IMR-90 (cell line): ENCODE measurements around the gene PRELID1. TPM values are rescaled to one million over a fixed set of nuclear protein-coding genes. Genes with fewer than 3 reads are reported as not detected.

ENCODE experiments used
- ATAC-seq: fragments of 200-7000 bp; cut with Tn5 transposase; 2 replicates; pipeline ENCODE4 v1.9.1; 2020; ENCODE audit warnings: low read depth, mild to moderate bottlenecking, moderate library complexity
- BruUV-seq: library from RNA; stranded (reverse); fragments of 400-500 nt; replicated peaks from 2 replicates; lab custom pipeline; 2021; lab: Mats Ljungman, UMichigan
- CTCF ChIA-PET: fragments of 300-600 bp; formaldehyde crosslinking; extraction: SDS; loops from one replicate; lab custom pipeline; 2021; ENCODE audit warnings: antibody characterized with exemption; lab: Yijun Ruan, JAX
- POLR2A ChIA-PET: fragments of 300-600 bp; sonication (Branson Sonifier 250); formaldehyde crosslinking; loops from one replicate; lab custom pipeline; 2022; ENCODE audit warnings: antibody characterized with exemption; ENCODE audit not compliant: unreplicated experiment; lab: Charles Lee
- DNase-seq: peaks from one replicate; pipeline ENCODE4 v3.0.0; 2013
- H2AFZ ChIP-seq: replicated peaks from 2 replicates; pipeline ENCODE3; 2013; ENCODE audit warnings: low read length, mild to moderate bottlenecking; ENCODE audit not compliant: poor library complexity
- H2AK5ac ChIP-seq: 2 replicates; pipeline ENCODE4 v1.6.1; 2013; ENCODE audit warnings: low read depth, low read length, inconsistent platforms
- H2AK9ac ChIP-seq: replicated peaks from 2 replicates; pipeline ENCODE3; 2013; ENCODE audit warnings: mild to moderate bottlenecking, low read depth, low read length, moderate library complexity; ENCODE audit not compliant: poor library complexity
- H2BK120ac ChIP-seq: 2 replicates; pipeline ENCODE4 v1.6.1; 2013; ENCODE audit warnings: low read depth, low read length, inconsistent platforms
- H2BK15ac ChIP-seq: 3 replicates; pipeline ENCODE4 v1.6.1; 2013; ENCODE audit warnings: low read depth, low read length, inconsistent platforms
- H2BK20ac ChIP-seq: 2 replicates; pipeline ENCODE4 v1.6.1; 2013; ENCODE audit warnings: low read depth, mild to moderate bottlenecking, inconsistent platforms, low read length, moderate library complexity
- H2BK5ac ChIP-seq: 2 replicates; pipeline ENCODE4 v1.6.1; 2013; ENCODE audit warnings: mild to moderate bottlenecking, low read depth, low read length, inconsistent platforms; ENCODE audit not compliant: poor library complexity, severe bottlenecking
- H3K14ac ChIP-seq: replicated peaks from 2 replicates; pipeline ENCODE4 v1.6.1; 2013; ENCODE audit warnings: low read depth, low read length, inconsistent platforms
- H3K18ac ChIP-seq: 2 replicates; pipeline ENCODE4 v1.6.1; 2013; ENCODE audit warnings: low read depth, low read length, control low read depth
- H3K23ac ChIP-seq: 2 replicates; pipeline ENCODE4 v1.6.1; 2013; ENCODE audit warnings: low read depth, low read length, inconsistent platforms
- H3K27ac ChIP-seq: 2 replicates; pipeline ENCODE4 v1.5.1; 2013; ENCODE audit warnings: mild to moderate bottlenecking, control low read depth, low read length; ENCODE audit not compliant: insufficient read depth
- H3K27me3 ChIP-seq: 2 replicates; pipeline ENCODE4 v1.6.1; 2013; ENCODE audit warnings: low read length; ENCODE audit not compliant: control insufficient read depth, insufficient read depth
- H3K36me3 ChIP-seq: 2 replicates; pipeline ENCODE4 v1.6.1; 2013; ENCODE audit warnings: low read length, mixed read lengths; ENCODE audit not compliant: control insufficient read depth, insufficient read depth
- H3K4ac ChIP-seq: 2 replicates; pipeline ENCODE4 v1.6.1; 2013; ENCODE audit warnings: low read depth, low read length, inconsistent platforms
- H3K4me1 ChIP-seq: 2 replicates; pipeline ENCODE4 v1.6.1; 2013; ENCODE audit warnings: low read length, mixed read lengths; ENCODE audit not compliant: control insufficient read depth, insufficient read depth
- H3K4me2 ChIP-seq: 2 replicates; pipeline ENCODE4 v1.6.1; 2013; ENCODE audit warnings: low read depth, mild to moderate bottlenecking, control low read depth, low read length, moderate library complexity
- H3K4me3 ChIP-seq: 2 replicates; pipeline ENCODE4 v1.5.1; 2013; ENCODE audit warnings: low read depth, mild to moderate bottlenecking, control low read depth, low read length, moderate library complexity; ENCODE audit not compliant: insufficient read depth
- H3K56ac ChIP-seq: 2 replicates; pipeline ENCODE4 v1.6.1; 2013; ENCODE audit warnings: low read length, inconsistent platforms; ENCODE audit not compliant: insufficient read depth; ENCODE audit errors: extremely low read depth
- H3K79me1 ChIP-seq, 2 experiments: 2 replicates each; pipeline ENCODE4 v1.6.1; 2013; ENCODE audit warnings: low read length in 2 of 2, inconsistent platforms in 1 of 2, low read depth in 1 of 2
- H3K9ac ChIP-seq: 2 replicates; pipeline ENCODE4 v1.6.1; 2013; ENCODE audit warnings: low read depth, low read length, control low read depth
- H3K9me1 ChIP-seq: 2 replicates; pipeline ENCODE4 v1.6.1; 2013; ENCODE audit warnings: low read length, inconsistent platforms; ENCODE audit not compliant: insufficient read depth
- H3K9me3 ChIP-seq: 2 replicates; pipeline ENCODE4 v1.6.1; 2013; ENCODE audit warnings: low read length; ENCODE audit not compliant: control insufficient read depth, insufficient read depth
- H4K20me1 ChIP-seq: 2 replicates; pipeline ENCODE4 v1.6.1; 2013; ENCODE audit warnings: low read length, inconsistent platforms; ENCODE audit not compliant: insufficient read depth
- H4K5ac ChIP-seq: 2 replicates; pipeline ENCODE4 v1.6.1; 2013; ENCODE audit warnings: mild to moderate bottlenecking, low read depth, low read length, control low read depth
- H4K8ac ChIP-seq, 2 experiments: 2 replicates each; pipeline ENCODE4 v1.6.1; 2013; ENCODE audit warnings: low read depth in 2 of 2, low read length in 2 of 2, control low read depth in 1 of 2, inconsistent platforms in 1 of 2
- H4K91ac ChIP-seq: 2 replicates; pipeline ENCODE4 v1.6.1; 2013; ENCODE audit warnings: low read depth, low read length, inconsistent platforms; ENCODE audit not compliant: insufficient read depth
- BHLHE40 ChIP-seq: fragments of 150-350 bp; IDR thresholded peaks from 2 replicates; pipeline ENCODE4 v1.6.1; 2016; ENCODE audit warnings: mild to moderate bottlenecking, low read depth, low read length
- CHD1 ChIP-seq: IDR thresholded peaks from 2 replicates; pipeline ENCODE4 v1.6.1; 2012; ENCODE audit warnings: low read depth, low read length, improper control_type of control experiment
- FOS ChIP-seq: fragments of 150-350 bp; IDR thresholded peaks from 2 replicates; pipeline ENCODE4 v1.6.1; 2016; ENCODE audit warnings: low read depth, low read length
- MAFK ChIP-seq: IDR thresholded peaks from 2 replicates; pipeline ENCODE4 v1.6.1; 2012; ENCODE audit warnings: low read depth, low read length, improper control_type of control experiment
- MAZ ChIP-seq: IDR thresholded peaks from 2 replicates; pipeline ENCODE4 v1.6.1; 2012; ENCODE audit warnings: low read depth, mild to moderate bottlenecking, low read length, improper control_type of control experiment, moderate library complexity, borderline replicate concordance
- MXI1 ChIP-seq: IDR thresholded peaks from 2 replicates; pipeline ENCODE4 v1.6.1; 2012; ENCODE audit warnings: low read depth, mild to moderate bottlenecking, low read length, moderate library complexity, borderline replicate concordance
- POLR2A ChIP-seq: IDR thresholded peaks from 2 replicates; pipeline ENCODE4 v1.6.1; 2012; ENCODE audit warnings: mild to moderate bottlenecking, low read depth, low read length
- RAD21 ChIP-seq: IDR thresholded peaks from 2 replicates; pipeline ENCODE4 v1.6.1; 2012; ENCODE audit warnings: low read length, improper control_type of control experiment
- RCOR1 ChIP-seq: IDR thresholded peaks from 2 replicates; pipeline ENCODE4 v1.6.1; 2012; ENCODE audit warnings: mild to moderate bottlenecking, low read length, improper control_type of control experiment; ENCODE audit not compliant: insufficient replicate concordance
- RFX5 ChIP-seq: IDR thresholded peaks from 2 replicates; pipeline ENCODE4 v1.8.0; 2012; ENCODE audit warnings: low read depth, mild to moderate bottlenecking, low read length, moderate library complexity
- SMC3 ChIP-seq: fragments of 150-350 bp; IDR thresholded peaks from 2 replicates; pipeline ENCODE4 v1.6.1; 2016; ENCODE audit warnings: low read depth, mild to moderate bottlenecking, antibody characterized with exemption, low read length, moderate library complexity
- WGBS, 2 experiments: methylation state at CpG; one replicate each; pipeline versions ENCODE4 v1.1.5 to v1.1.7; 2013; ENCODE audit warnings: missing lambda C conversion rate in 2 of 2; ENCODE audit not compliant: insufficient read length in 1 of 2; ENCODE audit errors: extremely low coverage in 2 of 2; 5-methylcytosine and 5-hydroxymethylcytosine counted together
- dilution Hi-C: fragments of 300-500 bp; cut with HindIII; formaldehyde crosslinking; loops from one replicate; pipeline ENCODE4 v1.14.3; 2018; ENCODE audit warnings: low sequenced_read_pairs; ENCODE audit not compliant: unreplicated experiment
- in situ Hi-C: fragments of 300-500 bp; cut with MboI; formaldehyde crosslinking; loops from 3 replicates; pipeline ENCODE4 v1.14.3; 2019; ENCODE audit warnings: low sequenced_read_pairs, inconsistent platforms, mixed read lengths
- intact Hi-C: fragments of 100-400 bp; cut with micrococcal nuclease; formaldehyde crosslinking; loops from 2 replicates; pipeline ENCODE4 v1.10.0; 2022
- polyA plus RNA-seq, 3 experiments: library from polyadenylated mRNA; depleted of rRNA; stranded (reverse); fragments of >200 nt; gene quantifications; 2 replicates each; pipeline ENCODE4 v1.2.3, GENCODE V29; 2012; ENCODE audit warnings: low replicate concordance in 1 of 3
- total RNA-seq: library from RNA; depleted of rRNA; stranded (reverse); fragments of >200 nt; gene quantifications from 2 replicates; pipeline ENCODE4 v1.2.3, GENCODE V29; 2012
- TF ChIP-seq, protein P1 (sequence below): fragments of 150-350 bp; IDR thresholded peaks from 2 replicates; pipeline ENCODE4 v1.6.1; 2017; ENCODE audit warnings: mild to moderate bottlenecking, antibody characterized with exemption, low read length, low read depth

PRELID1 gene
- total and polyA plus RNA-seq, 2 of the 4 experiments (the other 2 are of a cell fraction): 116 to 239 TPM

DNA sequence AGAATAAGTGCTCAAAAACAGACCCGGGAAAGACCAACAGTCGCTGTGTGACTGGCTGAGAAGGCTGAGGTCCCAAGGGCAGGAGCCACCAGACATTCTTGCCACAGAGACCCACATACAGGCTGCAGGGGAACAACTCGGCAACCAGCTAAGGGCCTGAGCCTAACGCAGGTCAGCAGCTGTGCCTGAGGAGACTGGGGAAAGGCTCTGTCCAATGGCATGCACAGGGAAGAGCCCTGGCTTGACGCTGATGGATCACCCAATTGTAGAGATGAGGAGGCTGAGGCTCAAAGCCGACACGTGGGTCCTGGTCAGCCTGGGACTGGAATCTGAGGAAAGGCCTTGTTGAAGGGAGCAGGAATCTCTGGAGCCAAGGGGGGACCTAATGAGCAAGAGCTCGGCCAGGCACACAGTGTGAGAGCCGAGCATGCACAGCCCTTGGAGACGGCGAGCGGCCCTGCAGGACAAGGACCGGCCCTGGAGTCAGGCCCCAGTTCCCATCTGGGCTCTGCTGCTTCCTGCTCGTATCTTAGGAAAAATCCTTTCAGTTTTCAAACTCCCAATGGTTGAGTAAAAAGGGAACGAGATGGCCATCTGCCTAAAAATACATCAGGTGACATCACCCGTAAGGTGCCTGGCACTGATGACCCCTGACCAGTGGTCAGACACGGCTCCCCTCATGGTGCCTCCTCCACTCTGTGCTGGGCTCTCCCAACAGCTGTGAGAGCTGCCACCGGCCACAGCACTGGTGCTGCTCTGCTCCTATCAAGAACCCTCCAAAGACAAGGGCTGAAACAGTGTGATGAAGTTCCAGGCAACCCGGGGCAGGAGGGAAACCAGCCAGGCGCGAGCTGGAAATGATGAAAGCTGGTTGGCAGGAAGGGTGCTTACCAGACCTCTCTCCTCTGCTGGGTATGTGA is 31.4 kb downstream of the PRELID1 start (continued):
- TF ChIP-seq RCOR1: no peak
- no peak for TF ChIP-seq BHLHE40

DNA sequence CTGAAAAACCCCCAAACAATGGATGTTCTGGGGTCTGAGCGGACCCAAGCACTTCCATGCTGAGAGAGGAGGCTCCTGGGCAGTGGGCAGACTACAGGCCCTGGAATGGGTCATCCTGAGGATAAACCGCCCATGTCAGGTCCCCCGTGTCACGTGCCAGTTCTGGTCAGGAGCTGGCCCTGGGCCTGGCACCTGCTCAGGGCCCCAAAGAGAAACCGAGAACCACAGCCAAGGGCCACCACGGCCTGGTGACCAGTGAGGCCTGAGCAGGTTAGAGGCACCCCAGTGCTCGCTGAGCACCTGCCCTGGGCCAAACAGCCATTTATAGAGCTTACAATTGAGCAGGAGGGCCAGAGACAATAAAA is 32.1 kb downstream of the PRELID1 start:
- dilution Hi-C loops: no loop called here
- no peak overlapping the region for H4K91ac ChIP-seq
- no peak overlapping the region for H4K5ac ChIP-seq
- no peak overlapping the region for H3K23ac ChIP-seq
- DNase-seq: no peak
- no peak overlapping the region for H2BK120ac ChIP-seq
- H2BK5ac ChIP-seq: no peak overlapping the region
- ChIA-PET POLR2A (no interaction called here), CTCF (interaction anchor here (0.8 kb wide), 1 partner anchor 26 kb away, joined by 3 read pairs; no protein-coding TSS in a partner anchor)
- H3K56ac ChIP-seq: no peak overlapping the region
- in situ Hi-C loops: no loop called here
- H2BK20ac ChIP-seq: no peak overlapping the region
- H4K20me1 ChIP-seq: peaks cover 13% of the 10 kb centered on the region
- no peaks in the 10 kb centered on the region for H3K9me3 ChIP-seq
- H2AK9ac ChIP-seq: no peak overlapping the region
- H3K27ac ChIP-seq: no peak overlapping the region
- intact Hi-C loops: no loop called here
- H2AK5ac ChIP-seq: no peak overlapping the region
- no peak for ATAC-seq
- no peak overlapping the region for H3K4me2 ChIP-seq
- H2BK15ac ChIP-seq: no peak overlapping the region
- H3K14ac ChIP-seq: no peak overlapping the region
- H3K27me3 ChIP-seq: no peaks in the 10 kb centered on the region
- no peak overlapping the region for H3K9ac ChIP-seq
- H3K18ac ChIP-seq: no peak overlapping the region
- H2AFZ ChIP-seq: no peak overlapping the region
- H3K4ac ChIP-seq: no peak overlapping the region
- TF ChIP-seq CHD1 (no peak), RFX5 (no peak), POLR2A (no peak), MXI1 (no peak), SMC3 (no peak), MAFK (no peak), RAD21 (no peak), MAZ (no peak), FOS (no peak)
- TF ChIP-seq, protein P1, sequence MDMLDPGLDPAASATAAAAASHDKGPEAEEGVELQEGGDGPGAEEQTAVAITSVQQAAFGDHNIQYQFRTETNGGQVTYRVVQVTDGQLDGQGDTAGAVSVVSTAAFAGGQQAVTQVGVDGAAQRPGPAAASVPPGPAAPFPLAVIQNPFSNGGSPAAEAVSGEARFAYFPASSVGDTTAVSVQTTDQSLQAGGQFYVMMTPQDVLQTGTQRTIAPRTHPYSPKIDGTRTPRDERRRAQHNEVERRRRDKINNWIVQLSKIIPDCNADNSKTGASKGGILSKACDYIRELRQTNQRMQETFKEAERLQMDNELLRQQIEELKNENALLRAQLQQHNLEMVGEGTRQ: no peak
- H3K9me1 ChIP-seq: 0 out of 2 replicates have a peak, but pooled peaks cover 4% of the 10 kb centered on the region
- peaks cover 7 to 20% of the 10 kb centered on the region in 2 experiments for H3K79me1 ChIP-seq
- H4K8ac ChIP-seq: no peak overlapping the region
- peaks cover 79% of the 10 kb centered on the region for H3K36me3 ChIP-seq
- BruUV-seq: no TSS peak
- no peak overlapping the region for H3K4me3 ChIP-seq
- H3K4me1 ChIP-seq: no peaks in the 10 kb centered on the region
- 100% methylated on average over 2 of the region's 7 CpGs; no CpG with 5 or more reads in 1 of the 2 experiments for WGBS, 2 experiments
